CD4-positive, alpha-beta T cell (primary cell): ENCODE results near the gene PLSCR1. TPM values are rescaled to one million over a fixed set of nuclear protein-coding genes. Genes with fewer than 3 reads are reported as not detected.

ENCODE experiments used
- ATAC-seq: fragments of 200-7000 bp; cut with Tn5 transposase; one replicate; pipeline ENCODE4 v1.10.0; 2022; ENCODE audit warnings: mild to moderate bottlenecking; ENCODE audit not compliant: poor library complexity
- CTCF ChIA-PET: fragments of 350-600 bp; sonication (Branson Sonifier 250); formaldehyde crosslinking; loops from one replicate; lab custom pipeline; 2021; ENCODE audit warnings: antibody characterized with exemption, inconsistent platforms; lab: Charles Lee
- POLR2A ChIA-PET: fragments of 350-600 bp; sonication (Branson Sonifier 250); formaldehyde crosslinking; loops from one replicate; lab custom pipeline; 2021; ENCODE audit warnings: antibody characterized with exemption, inconsistent platforms; lab: Charles Lee
- DNase-seq, 14 experiments: peaks; one replicate each; pipeline ENCODE4 v3.0.0-alpha.2; 2013 to 2020; ENCODE audit warnings: mixed read lengths in 2 of 14
- H3K27ac ChIP-seq, 2 donors: one replicate each; pipeline versions ENCODE4 v1.5.1 to v1.7.0; 2013; ENCODE audit warnings: low read length in 2 of 2, low read depth in 1 of 2, mild to moderate bottlenecking in 1 of 2
- H3K27me3 ChIP-seq, 2 experiments: 1 replicate in 1 of 2; 2 replicates in 1 of 2; pipeline versions ENCODE4 v1.6.1 to v1.7.0; 2013; ENCODE audit warnings: low read length in 2 of 2, control low read depth in 1 of 2, mild to moderate bottlenecking in 1 of 2, moderate library complexity in 1 of 2; ENCODE audit not compliant: insufficient read depth in 2 of 2, control insufficient read depth in 1 of 2
- H3K36me3 ChIP-seq: one replicate; pipeline ENCODE4 v1.6.1; 2013; ENCODE audit warnings: low read length, control low read depth; ENCODE audit not compliant: insufficient read depth
- H3K4me1 ChIP-seq: one replicate; pipeline ENCODE4 v1.6.1; 2013; ENCODE audit warnings: low read length, control low read depth; ENCODE audit not compliant: insufficient read depth
- H3K4me3 ChIP-seq: one replicate; pipeline ENCODE4 v1.5.1; 2013; ENCODE audit warnings: mild to moderate bottlenecking, low read length, moderate library complexity
- H3K9me3 ChIP-seq, 2 experiments: 1 replicate in 1 of 2; 2 replicates in 1 of 2; pipeline versions ENCODE4 v1.6.1 to v1.7.0; 2013; ENCODE audit warnings: low read length in 2 of 2, mild to moderate bottlenecking in 2 of 2, control low read depth in 1 of 2, moderate library complexity in 1 of 2; ENCODE audit not compliant: control insufficient read depth in 1 of 2, insufficient read depth in 1 of 2
- H3K27ac Mint-ChIP-seq: one replicate; pipeline ENCODE4 v1.8.0; 2020; ENCODE audit warnings: mixed read lengths
- H3K27me3 Mint-ChIP-seq: one replicate; pipeline ENCODE4 v1.8.0; 2021; ENCODE audit warnings: mixed read lengths
- H3K36me3 Mint-ChIP-seq: one replicate; pipeline ENCODE4 v1.8.0; 2021; ENCODE audit warnings: low read depth, mixed read lengths
- H3K4me1 Mint-ChIP-seq: one replicate; pipeline ENCODE4 v1.8.0; 2021; ENCODE audit warnings: low read depth, mixed read lengths
- H3K4me3 Mint-ChIP-seq: one replicate; pipeline ENCODE4 v1.8.0; 2020; ENCODE audit warnings: mild to moderate bottlenecking, mixed read lengths
- H3K9me3 Mint-ChIP-seq: one replicate; pipeline ENCODE4 v1.8.0; 2020; ENCODE audit warnings: mixed read lengths
- CTCF ChIP-seq: fragments of 200-600 bp; IDR thresholded peaks from one replicate; pipeline ENCODE4 v1.8.0; 2022; ENCODE audit warnings: antibody characterized with exemption, mild to moderate bottlenecking
- intact Hi-C, 2 experiments: fragments of 100-400 bp; cut with DNase I in 1 of 2; cut with micrococcal nuclease in 1 of 2; formaldehyde crosslinking; loops; one replicate each; pipeline versions ENCODE4 v1.15.1 to v1.9.0; 2023 to 2025; cut with DNase I, micrococcal nuclease
- total RNA-seq, 174 experiments: library from RNA in 2 of 174; stranded (reverse) in 2 of 174; gene quantifications; one replicate each; pipeline ENCODE4 v1.2.3 and lab custom pipeline; 2021 to 2026

Gene PLSCR1
- total RNA-seq, 2 experiments from 2014 or later = 8.2 to 8.3 TPM

DNA sequence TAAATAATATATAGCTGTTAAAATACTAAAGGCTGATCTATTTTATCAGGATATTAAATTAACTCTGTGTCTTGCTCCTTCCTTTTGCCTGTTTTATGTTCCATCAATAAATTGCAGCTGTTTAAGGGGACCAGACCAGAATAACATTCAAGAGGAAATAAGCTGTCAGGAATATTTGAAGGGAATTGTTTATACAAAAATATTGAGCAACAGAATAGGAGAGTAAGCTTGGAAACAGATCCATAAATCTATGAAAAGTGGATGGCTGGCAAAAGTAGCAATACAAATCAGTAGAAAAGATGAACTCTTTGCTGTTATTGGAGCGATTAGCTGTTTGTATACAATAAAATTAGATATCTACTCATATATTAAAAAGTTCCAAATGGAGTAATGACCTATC, 38.9 kb downstream of the PLSCR1 start:
- Mint-ChIP-seq H3K4me1 (no peaks in the 10 kb centered on the region), H3K36me3 (no peaks in the 10 kb centered on the region), H3K27ac (no peak overlapping the region), H3K4me3 (no peak overlapping the region), H3K27me3 (no peaks in the 10 kb centered on the region), H3K9me3 (no peaks in the 10 kb centered on the region)
- DNase-seq = no peak
- no peak for TF ChIP-seq CTCF
- H3K36me3 ChIP-seq = no peaks in the 10 kb centered on the region
- H3K4me1 ChIP-seq = no peaks in the 10 kb centered on the region
- H3K27ac ChIP-seq = no peak overlapping the region
- peaks cover 0 to 4% of the 10 kb centered on the region in 2 experiments for H3K9me3 ChIP-seq
- intact Hi-C loops = no loop called here
- ChIA-PET POLR2A (no interaction called here), CTCF (no interaction called here)
- no peak for ATAC-seq
- no peaks in the 10 kb centered on the region for H3K27me3 ChIP-seq
- H3K4me3 ChIP-seq = no peak overlapping the region

- Mint-ChIP-seq H3K4me1 (no peaks in the 10 kb centered on the region), H3K4me3 (no peak overlapping the region), H3K27me3 (no peaks in the 10 kb centered on the region), H3K36me3 (no peaks in the 10 kb centered on the region), H3K9me3 (no peaks in the 10 kb centered on the region), H3K27ac (no peak overlapping the region)
- Histone ChIP-seq H3K4me3 (no peak overlapping the region), H3K9me3 (peaks cover 0 to 4% of the 10 kb centered on the region in 2 experiments), H3K27me3 (no peaks in the 10 kb centered on the region), H3K4me1 (no peaks in the 10 kb centered on the region), H3K27ac (no peak overlapping the region), H3K36me3 (no peaks in the 10 kb centered on the region)
- no peak for TF ChIP-seq CTCF
- CTCF ChIA-PET = no interaction called here
- POLR2A ChIA-PET = no interaction called here
- DNase-seq (no peak), ATAC-seq (no peak)
- intact Hi-C loops = no loop called here
These were observed 39.8 kb downstream of the PLSCR1 start for GRCh38 chr3:146504498-146505197.

- Histone ChIP-seq H3K27ac (no peak overlapping the region), H3K9me3 (peaks cover 0 to 4% of the 10 kb centered on the region in 2 experiments), H3K27me3 (no peaks in the 10 kb centered on the region), H3K4me3 (no peak overlapping the region), H3K4me1 (no peaks in the 10 kb centered on the region), H3K36me3 (no peaks in the 10 kb centered on the region)
- peaks cover 3% of the 10 kb centered on the region for H3K4me1 Mint-ChIP-seq
- no peaks in the 10 kb centered on the region for H3K9me3 Mint-ChIP-seq
- ChIA-PET POLR2A (no interaction called here), CTCF (no interaction called here)
- intact Hi-C loops = no loop called here
- ATAC-seq = no peak
- no peak overlapping the region for H3K27ac Mint-ChIP-seq
- H3K4me3 Mint-ChIP-seq = no peak overlapping the region
- no peaks in the 10 kb centered on the region for H3K27me3 Mint-ChIP-seq
- TF ChIP-seq CTCF = no peak
- no peak for DNase-seq
- no peaks in the 10 kb centered on the region for H3K36me3 Mint-ChIP-seq
These were observed 40.8 kb downstream of the PLSCR1 start for GRCh38 chr3:146503461-146504202.
